GM23338 (cell line): ENCODE measurements around the gene LRP1-AS. TPM values are rescaled to one million over a fixed set of nuclear protein-coding genes. Genes with fewer than 3 reads are reported as not detected.

Source experiments
- ATAC-seq: fragments of 200-7000 bp; cut with Tn5 transposase; 3 replicates; pipeline ENCODE4 v1.9.1; 2020
- DNase-seq: peaks from one replicate; pipeline ENCODE4 v3.0.0-alpha.2; 2015; ENCODE audit warnings: low spot score
- H2AFZ ChIP-seq: fragments of 200-600 bp; sonication (generic); 2 replicates; pipeline ENCODE4 v1.8.0; 2016; ENCODE audit warnings: antibody characterized with exemption, mild to moderate bottlenecking, moderate library complexity
- H3F3A ChIP-seq: fragments of 200-600 bp; sonication (generic); replicated peaks from 2 replicates; pipeline ENCODE4 v1.8.0; 2017; ENCODE audit warnings: antibody characterized with exemption, mixed run types, low read depth
- H3K27ac ChIP-seq: fragments of 200-600 bp; sonication (generic); 2 replicates; pipeline ENCODE4 v1.6.1; 2016; ENCODE audit warnings: low read depth
- H3K27me3 ChIP-seq: fragments of 200-600 bp; sonication (generic); 2 replicates; pipeline ENCODE4 v1.8.0; 2016; ENCODE audit warnings: mild to moderate bottlenecking, mixed run types, moderate library complexity; ENCODE audit not compliant: insufficient read depth
- H3K36me3 ChIP-seq: fragments of 200-600 bp; sonication (generic); 2 replicates; pipeline ENCODE4 v1.8.0; 2016; ENCODE audit warnings: mild to moderate bottlenecking; ENCODE audit not compliant: insufficient read depth
- H3K4me1 ChIP-seq: fragments of 200-600 bp; sonication (generic); 2 replicates; pipeline ENCODE4 v1.8.0; 2016; ENCODE audit warnings: mild to moderate bottlenecking, moderate library complexity; ENCODE audit not compliant: insufficient read depth
- H3K4me2 ChIP-seq: fragments of 200-600 bp; sonication (generic); 2 replicates; pipeline ENCODE4 v1.7.1; 2017; ENCODE audit warnings: mixed run types
- H3K4me3 ChIP-seq: fragments of 200-600 bp; sonication (generic); 2 replicates; pipeline ENCODE4 v1.6.1; 2016; ENCODE audit warnings: mixed run types
- H3K79me2 ChIP-seq: fragments of 200-600 bp; sonication (generic); replicated peaks from 2 replicates; pipeline ENCODE4 v1.8.0; 2017; ENCODE audit warnings: mild to moderate bottlenecking; ENCODE audit not compliant: insufficient read depth
- H3K9me2 ChIP-seq: fragments of 200-600 bp; sonication (generic); 2 replicates; pipeline ENCODE4 v1.8.0; 2017; ENCODE audit not compliant: insufficient read depth
- H4K20me1 ChIP-seq: fragments of 200-600 bp; sonication (generic); replicated peaks from 2 replicates; pipeline ENCODE4 v1.8.0; 2017; ENCODE audit warnings: mild to moderate bottlenecking; ENCODE audit not compliant: insufficient read depth
- H3K27ac Mint-ChIP-seq: 2 replicates; pipeline ENCODE4 v1.8.0; 2020; ENCODE audit warnings: inconsistent platforms, mild to moderate bottlenecking, moderate library complexity, mixed read lengths
- H3K27me3 Mint-ChIP-seq: 3 replicates; pipeline ENCODE4 v1.8.0; 2022; ENCODE audit warnings: low read depth, mild to moderate bottlenecking, moderate library complexity, mixed read lengths, inconsistent platforms; ENCODE audit not compliant: insufficient read depth, poor library complexity
- H3K36me3 Mint-ChIP-seq: 3 replicates; pipeline ENCODE4 v1.8.0; 2021; ENCODE audit warnings: low read depth, mild to moderate bottlenecking, inconsistent platforms, moderate library complexity, mixed read lengths
- H3K4me1 Mint-ChIP-seq: 3 replicates; pipeline ENCODE4 v1.8.0; 2020; ENCODE audit warnings: mild to moderate bottlenecking, inconsistent platforms, mixed read lengths
- H3K4me3 Mint-ChIP-seq: 3 replicates; pipeline ENCODE4 v1.8.0; 2021; ENCODE audit warnings: moderate library complexity, mild to moderate bottlenecking, inconsistent platforms, mixed read lengths
- H3K9me3 Mint-ChIP-seq: 3 replicates; pipeline ENCODE4 v1.8.0; 2020; ENCODE audit warnings: moderate library complexity, mild to moderate bottlenecking, inconsistent platforms, mixed read lengths
- CTCF ChIP-seq, 2 experiments: fragments of 200-600 bp in 1 of 2; sonication (generic) in 1 of 2; conservative IDR thresholded peaks; 2 replicates each; pipeline versions ENCODE4 v1.5.1 to v1.6.1; 2016 to 2017; ENCODE audit warnings: antibody characterized with exemption in 2 of 2, low read depth in 2 of 2, mild to moderate bottlenecking in 2 of 2, moderate library complexity in 1 of 2
- EZH2 ChIP-seq: fragments of 200-600 bp; sonication (generic); IDR thresholded peaks from one replicate; pipeline ENCODE4 v1.8.0; 2017; ENCODE audit warnings: antibody characterized with exemption, mild to moderate bottlenecking, low read depth; ENCODE audit not compliant: unreplicated experiment
- EZH2phosphoT487 ChIP-seq: fragments of 200-600 bp; sonication (generic); IDR thresholded peaks from one replicate; pipeline ENCODE4 v1.8.1; 2018; ENCODE audit warnings: antibody characterized with exemption; ENCODE audit not compliant: unreplicated experiment
- REST ChIP-seq: IDR thresholded peaks from one replicate; pipeline ENCODE4 v1.6.1; 2018; ENCODE audit warnings: antibody characterized with exemption; ENCODE audit not compliant: unreplicated experiment
- ZNF331 ChIP-seq: fragments of 250-450 bp; sonication (Bioruptor Pico); IDR thresholded peaks from 2 replicates; pipeline ENCODE4 v1.5.0; 2020; ENCODE audit warnings: low read depth, mild to moderate bottlenecking, moderate library complexity
- ZNF462 ChIP-seq: fragments of 250-450 bp; sonication (Bioruptor Pico); IDR thresholded peaks from 2 replicates; pipeline ENCODE4 v1.5.0; 2020; ENCODE audit warnings: mild to moderate bottlenecking, moderate library complexity
- polyA plus RNA-seq: library from polyadenylated mRNA; unstranded; fragments of >200 nt; fragmentation: Nextera tagmentation; extraction: Ambion mirVana; gene quantifications from 2 replicates; pipeline ENCODE4 v1.2.1, GENCODE V29; 2016
- total RNA-seq: library from RNA; depleted of rRNA; stranded (reverse); fragments of >200 nt; shearing (Covaris generic); gene quantifications from 2 replicates; pipeline ENCODE4 v1.2.3, GENCODE V29; 2014

LRP1-AS gene
- total and polyA plus RNA-seq, 2 experiments from 2014 or later: 0.86 TPM; not detected in 1

- TF ChIP-seq ZNF462 (CRISPR knock-in tag): no peak
These were observed 13.3 kb upstream of the LRP1-AS start (continued) for GRCh38 chr12:57160741-57161140.

- H3K27ac Mint-ChIP-seq: no peak overlapping the region
- Histone ChIP-seq H3K4me3 (no peak overlapping the region), H2AFZ (no peak overlapping the region), H3K79me2 (no peaks in the 10 kb centered on the region), H3K27me3 (no peaks in the 10 kb centered on the region), H4K20me1 (peaks cover 22% of the 10 kb centered on the region; the same call in 1 of the 2 replicates), H3K27ac (no peak overlapping the region), H3K36me3 (peaks cover 38% of the 10 kb centered on the region), H3K4me1 (no peaks in the 10 kb centered on the region), H3K4me2 (no peak overlapping the region), H3K9me2 (no peaks in the 10 kb centered on the region), H3F3A (peaks cover 15% of the 10 kb centered on the region; the same call in 1 of the 2 replicates)
- H3K27me3 Mint-ChIP-seq: peaks cover 14% of the 10 kb centered on the region
- DNase-seq (no peak), ATAC-seq (no peak)
- peaks cover 94% of the 10 kb centered on the region for H3K36me3 Mint-ChIP-seq
- H3K4me1 Mint-ChIP-seq: no peaks in the 10 kb centered on the region
- no peaks in the 10 kb centered on the region; the same call in 2 of the 3 replicates for H3K9me3 Mint-ChIP-seq
- H3K4me3 Mint-ChIP-seq: no peak overlapping the region
- TF ChIP-seq EZH2 (no peak), REST (no peak), ZNF331 (CRISPR knock-in tag) (no peak), CTCF (conservative IDR thresholded peaks at IDR 0.05; ENCODE audit: low read depth in 2 of 2) (no peak), EZH2phosphoT487 (no peak)
These were observed 12.6 kb upstream of the LRP1-AS start for GRCh38 chr12:57160040-57160439.
